ENCODE measurements around the gene MYCT1. TPM values are rescaled to one million over a fixed set of nuclear protein-coding genes. Genes with fewer than 3 reads are reported as not detected.

The MYCT1 gene
- total RNA-seq, 1 donor = 0.36 TPM

GRCh38 chr6:152726313-152726712 is 28.6 kb downstream of the MYCT1 start:
- no peak for TF ChIP-seq CTCF (IDR thresholded peaks at IDR 0.05; ENCODE audit: extremely low read depth, low read depth, low read length)
- Histone ChIP-seq H3K79me2 (ENCODE audit: insufficient read depth, low read length) (no peaks in the 10 kb centered on the region), H4K20me1 (ENCODE audit: insufficient read depth, low read length) (no peaks in the 10 kb centered on the region), H3K27ac (ENCODE audit: low read depth, low read length) (no peak overlapping the region), H3K27me3 (ENCODE audit: insufficient read depth, low read length) (no peaks in the 10 kb centered on the region), H3K36me3 (ENCODE audit: insufficient read depth, low read length) (no peaks in the 10 kb centered on the region), H3K9me3 (ENCODE audit: low read depth, low read length) (no peaks in the 10 kb centered on the region), H2AFZ (ENCODE audit: low read length) (no peak overlapping the region), H3K4me3 (ENCODE audit: insufficient read depth, low read length) (no peak overlapping the region), H3K4me1 (ENCODE audit: insufficient read depth, low read length) (peaks cover 9% of the 10 kb centered on the region), H3K4me2 (ENCODE audit: insufficient read depth, low read length) (no peak overlapping the region)
- no peak for DNase-seq (ENCODE audit: insufficient read length, low spot score, missing footprints)

- H3K36me3 ChIP-seq (ENCODE audit: insufficient read depth, low read length) = no peaks in the 10 kb centered on the region
- peaks cover 9% of the 10 kb centered on the region for H3K4me1 ChIP-seq (ENCODE audit: insufficient read depth, low read length)
- no peak for DNase-seq (ENCODE audit: insufficient read length, low spot score, missing footprints)
- no peaks in the 10 kb centered on the region for H4K20me1 ChIP-seq (ENCODE audit: insufficient read depth, low read length)
- H2AFZ ChIP-seq (ENCODE audit: low read length) = no peak overlapping the region
- H3K27me3 ChIP-seq (ENCODE audit: insufficient read depth, low read length) = no peaks in the 10 kb centered on the region
- no peaks in the 10 kb centered on the region for H3K79me2 ChIP-seq (ENCODE audit: insufficient read depth, low read length)
- H3K4me2 ChIP-seq (ENCODE audit: insufficient read depth, low read length) = no peak overlapping the region
- no peak overlapping the region for H3K4me3 ChIP-seq (ENCODE audit: insufficient read depth, low read length)
- no peak for TF ChIP-seq CTCF (IDR thresholded peaks at IDR 0.05; ENCODE audit: extremely low read depth, low read depth, low read length)
- no peaks in the 10 kb centered on the region for H3K9me3 ChIP-seq (ENCODE audit: low read depth, low read length)
- H3K27ac ChIP-seq (ENCODE audit: low read depth, low read length) = no peak overlapping the region
These were observed 29.8 kb downstream of the MYCT1 start for GRCh38 chr6:152727507-152727906.

GRCh38 chr6:152734630-152735029 is 36.9 kb downstream of the MYCT1 start:
- no peak for TF ChIP-seq CTCF (IDR thresholded peaks at IDR 0.05; ENCODE audit: extremely low read depth, low read depth, low read length)
- DNase-seq (ENCODE audit: insufficient read length, low spot score, missing footprints) = no peak
- H3K36me3 ChIP-seq (ENCODE audit: insufficient read depth, low read length) = no peaks in the 10 kb centered on the region
- no peaks in the 10 kb centered on the region for H4K20me1 ChIP-seq (ENCODE audit: insufficient read depth, low read length)
- H3K79me2 ChIP-seq (ENCODE audit: insufficient read depth, low read length) = no peaks in the 10 kb centered on the region
- no peak overlapping the region for H3K4me3 ChIP-seq (ENCODE audit: insufficient read depth, low read length)
- no peaks in the 10 kb centered on the region for H3K4me1 ChIP-seq (ENCODE audit: insufficient read depth, low read length)
- no peaks in the 10 kb centered on the region for H3K27me3 ChIP-seq (ENCODE audit: insufficient read depth, low read length)
- H3K27ac ChIP-seq (ENCODE audit: low read depth, low read length) = no peak overlapping the region
- no peak overlapping the region for H3K4me2 ChIP-seq (ENCODE audit: insufficient read depth, low read length)
- no peaks in the 10 kb centered on the region for H3K9me3 ChIP-seq (ENCODE audit: low read depth, low read length)
- H2AFZ ChIP-seq (ENCODE audit: low read length) = no peak overlapping the region

GRCh38 chr6:152736687-152737273 is 39.1 kb downstream of the MYCT1 start:
- no peaks in the 10 kb centered on the region for H3K36me3 ChIP-seq (ENCODE audit: insufficient read depth, low read length)
- no peaks in the 10 kb centered on the region for H3K9me3 ChIP-seq (ENCODE audit: low read depth, low read length)
- no peak overlapping the region for H3K4me2 ChIP-seq (ENCODE audit: insufficient read depth, low read length)
- no peak for DNase-seq (ENCODE audit: insufficient read length, low spot score, missing footprints)
- H3K27me3 ChIP-seq (ENCODE audit: insufficient read depth, low read length) = no peaks in the 10 kb centered on the region
- no peaks in the 10 kb centered on the region for H4K20me1 ChIP-seq (ENCODE audit: insufficient read depth, low read length)
- no peak overlapping the region for H2AFZ ChIP-seq (ENCODE audit: low read length)
- no peak overlapping the region for H3K27ac ChIP-seq (ENCODE audit: low read depth, low read length)
- no peaks in the 10 kb centered on the region for H3K79me2 ChIP-seq (ENCODE audit: insufficient read depth, low read length)
- H3K4me1 ChIP-seq (ENCODE audit: insufficient read depth, low read length) = no peaks in the 10 kb centered on the region
- TF ChIP-seq CTCF (IDR thresholded peaks at IDR 0.05; ENCODE audit: extremely low read depth, low read depth, low read length) = no peak
- H3K4me3 ChIP-seq (ENCODE audit: insufficient read depth, low read length) = no peak overlapping the region

Data from osteoblast (primary cell).